GM12878 (cell line): ENCODE results near the gene CAPN10. TPM values are rescaled to one million over a fixed set of nuclear protein-coding genes. Genes with fewer than 3 reads are reported as not detected.

ENCODE experiments used
- CEBPB ChIP-seq, 2 experiments: fragments of 150-350 bp in 1 of 2; IDR thresholded peaks; 2 replicates each; pipeline ENCODE4 v1.6.1; 2012 to 2014; ENCODE audit warnings: low read depth in 2 of 2, low read length in 2 of 2, borderline replicate concordance in 1 of 2, inconsistent platforms in 1 of 2
- CUX1 ChIP-seq: IDR thresholded peaks from 2 replicates; pipeline ENCODE4 v1.6.1; 2012; ENCODE audit warnings: improper control_type of control experiment, low read depth, low read length; ENCODE audit not compliant: insufficient replicate concordance
- ELK1 ChIP-seq: IDR thresholded peaks from 2 replicates; pipeline ENCODE4 v1.6.1; 2012; ENCODE audit warnings: low read depth, low read length, improper control_type of control experiment
- EP300 ChIP-seq, 2 experiments: fragments of 150-350 bp in 1 of 2; IDR thresholded peaks; 2 replicates each; pipeline ENCODE4 v1.6.1; 2011 to 2012; ENCODE audit warnings: low read depth in 2 of 2, low read length in 2 of 2, borderline replicate concordance in 1 of 2, improper control_type of control experiment in 1 of 2, inconsistent platforms in 1 of 2; ENCODE audit not compliant: control insufficient read depth in 1 of 2
- HDAC2 ChIP-seq: fragments of 200-600 bp; sonication (generic); IDR thresholded peaks from 2 replicates; pipeline ENCODE4 v1.6.1; 2017
- KLF5 ChIP-seq: fragments of 450-650 bp; IDR thresholded peaks from 2 replicates; pipeline ENCODE4 v1.6.1; 2014; ENCODE audit warnings: mild to moderate bottlenecking; ENCODE audit not compliant: partially characterized antibody
- PAX8 ChIP-seq: fragments of 450-650 bp; IDR thresholded peaks from 2 replicates; pipeline ENCODE4 v1.6.1; 2017; ENCODE audit warnings: mild to moderate bottlenecking, moderate library complexity
- POU2F2 ChIP-seq: IDR thresholded peaks from 3 replicates; pipeline ENCODE4 v1.6.1; 2011; ENCODE audit warnings: low read depth, mild to moderate bottlenecking, low read length, borderline replicate concordance
- RB1 ChIP-seq: fragments of 450-650 bp; formaldehyde crosslinking; IDR thresholded peaks from 2 replicates; pipeline ENCODE4 v1.6.1; 2017; ENCODE audit warnings: mild to moderate bottlenecking, borderline replicate concordance
- TCF7 ChIP-seq: IDR thresholded peaks from 2 replicates; pipeline ENCODE4 v1.6.1; 2014; ENCODE audit warnings: antibody characterized with exemption, borderline replicate concordance
- WRNIP1 ChIP-seq: IDR thresholded peaks from 2 replicates; pipeline ENCODE4 v1.6.1; 2011; ENCODE audit warnings: low read depth, low read length, improper control_type of control experiment, borderline replicate concordance
- ZBTB11 ChIP-seq: fragments of 450-650 bp; formaldehyde crosslinking; IDR thresholded peaks from 2 replicates; pipeline ENCODE4 v1.5.0; 2022; ENCODE audit warnings: mild to moderate bottlenecking, missing genetic modification characterization
- ZSCAN29 ChIP-seq: fragments of 450-650 bp; IDR thresholded peaks from 2 replicates; pipeline ENCODE4 v1.6.1; 2017; ENCODE audit warnings: mild to moderate bottlenecking, moderate library complexity
- polyA plus RNA-seq, 11 experiments: library from polyadenylated mRNA; depleted of rRNA in 4 of 11; unstranded in 6 of 11; stranded (reverse) in 5 of 11; fragments of >200 nt; fragmentation: Nextera tagmentation in 4 of 11; fragmentation: Illumina TruSeq in 1 of 11; extraction: Ambion mirVana in 4 of 11; extraction: Trizol in 1 of 11; gene quantifications; 1 replicate in 1 of 11; 2 replicates in 10 of 11; pipeline versions ENCODE4 v1.2.1 to v1.2.3, GENCODE V29; 2011 to 2016; ENCODE audit warnings: inconsistent platforms in 2 of 11, missing spikeins in 2 of 11, low read depth in 1 of 11
- total RNA-seq, 4 experiments: library from RNA; depleted of rRNA in 3 of 4; stranded (reverse); fragments of >200 nt in 3 of 4; fragmentation: Illumina TruSeq in 1 of 4; extraction: Trizol in 1 of 4; gene quantifications; 2 replicates each; pipeline versions ENCODE4 v1.2.1 to v1.2.3, GENCODE V29; 2013 to 2021
- TF ChIP-seq, protein P1 (sequence below): fragments of 450-650 bp; formaldehyde crosslinking; IDR thresholded peaks from 2 replicates; pipeline ENCODE4 v1.4.0; 2022; ENCODE audit warnings: mild to moderate bottlenecking, moderate library complexity

CAPN10 gene
- total and polyA plus RNA-seq, 10 of the 15 experiments (the other 5 are each of a cell fraction or from before 2014, with no cell fraction given): 0.37 to 40.6 (median 17.5) TPM

GRCh38 chr2:240561325-240561971 lies 25.1 kb upstream of the CAPN10 start (continued):
- TF ChIP-seq, protein P1, sequence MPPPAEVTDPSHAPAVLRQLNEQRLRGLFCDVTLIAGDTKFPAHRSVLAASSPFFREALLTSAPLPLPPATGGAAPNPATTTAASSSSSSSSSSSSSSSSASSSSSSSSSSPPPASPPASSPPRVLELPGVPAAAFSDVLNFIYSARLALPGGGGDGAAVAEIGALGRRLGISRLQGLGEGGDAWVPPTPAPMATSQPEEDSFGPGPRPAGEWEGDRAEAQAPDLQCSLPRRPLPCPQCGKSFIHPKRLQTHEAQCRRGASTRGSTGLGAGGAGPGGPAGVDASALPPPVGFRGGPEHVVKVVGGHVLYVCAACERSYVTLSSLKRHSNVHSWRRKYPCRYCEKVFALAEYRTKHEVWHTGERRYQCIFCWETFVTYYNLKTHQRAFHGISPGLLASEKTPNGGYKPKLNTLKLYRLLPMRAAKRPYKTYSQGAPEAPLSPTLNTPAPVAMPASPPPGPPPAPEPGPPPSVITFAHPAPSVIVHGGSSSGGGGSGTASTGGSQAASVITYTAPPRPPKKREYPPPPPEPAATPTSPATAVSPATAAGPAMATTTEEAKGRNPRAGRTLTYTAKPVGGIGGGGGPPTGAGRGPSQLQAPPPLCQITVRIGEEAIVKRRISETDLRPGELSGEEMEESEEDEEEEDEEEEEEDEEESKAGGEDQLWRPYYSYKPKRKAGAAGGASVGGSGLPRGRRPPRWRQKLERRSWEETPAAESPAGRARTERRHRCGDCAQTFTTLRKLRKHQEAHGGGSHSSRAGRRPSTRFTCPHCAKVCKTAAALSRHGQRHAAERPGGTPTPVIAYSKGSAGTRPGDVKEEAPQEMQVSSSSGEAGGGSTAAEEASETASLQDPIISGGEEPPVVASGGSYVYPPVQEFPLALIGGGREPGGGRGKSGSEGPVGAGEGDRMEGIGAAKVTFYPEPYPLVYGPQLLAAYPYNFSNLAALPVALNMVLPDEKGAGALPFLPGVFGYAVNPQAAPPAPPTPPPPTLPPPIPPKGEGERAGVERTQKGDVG (CRISPR knock-in tag): no peak
- TF ChIP-seq POU2F2 (no peak; the same call in 2 of the 3 replicates), PAX8 (no peak), ZSCAN29 (no peak), WRNIP1 (no peak), ZBTB11 (CRISPR knock-in tag) (no peak), HDAC2 (no peak), KLF5 (no peak), ELK1 (no peak), CEBPB (IDR thresholded peaks at IDR 0.05; ENCODE audit: borderline replicate concordance in 1 of 2, low read depth in 2 of 2, low read length in 2 of 2) (no peak), RB1 (no peak), EP300 (IDR thresholded peaks at IDR 0.05; ENCODE audit: borderline replicate concordance in 1 of 2, control insufficient read depth in 1 of 2, low read depth in 2 of 2, low read length in 2 of 2) (0 out of 4 replicates have a peak, but pooled peaks of 1 of the 2 experiments have one; percentile 41), CUX1 (no peak), TCF7 (no peak)
